Aorta (tissue), 5 donors: ENCODE data around the gene RGS10. TPM values are rescaled to one million over a fixed set of nuclear protein-coding genes. Genes with fewer than 3 reads are reported as not detected.
A peak's percentile ranks its signal among the peaks of the same experiment; 100 is the strongest.
"Not testable (repeated sequence)": the region's sequence is repeated elsewhere in the genome, so short reads cannot be mapped to it uniquely, and the experiment has no call there.

Experiments used
- ATAC-seq: fragments of 200-7000 bp; cut with Tn5 transposase; one replicate; pipeline ENCODE4 v1.9.1; 2022; ENCODE audit warnings: moderate library complexity; ENCODE audit not compliant: low FRiP score
- DNase-seq, 2 donors: peaks; one replicate each; pipeline ENCODE4 v3.0.0-alpha.2; 2020
- H3K27ac ChIP-seq, 2 donors: one replicate each; pipeline ENCODE4 v1.5.1; 2013; ENCODE audit warnings: low read length in 2 of 2, mild to moderate bottlenecking in 2 of 2, moderate library complexity in 2 of 2, control low read depth in 1 of 2, inconsistent platforms in 1 of 2, low read depth in 1 of 2
- H3K27me3 ChIP-seq, 2 donors: one replicate each; pipeline ENCODE4 v1.6.1; 2013; ENCODE audit warnings: control low read depth in 1 of 2, low read length in 1 of 2, mild to moderate bottlenecking in 1 of 2, moderate library complexity in 1 of 2; ENCODE audit not compliant: insufficient read depth in 2 of 2, control insufficient read depth in 1 of 2
- H3K36me3 ChIP-seq, 2 donors: one replicate each; pipeline ENCODE4 v1.6.1; 2013; ENCODE audit warnings: control low read depth in 1 of 2, low read length in 1 of 2, mild to moderate bottlenecking in 1 of 2; ENCODE audit not compliant: insufficient read depth in 2 of 2, control insufficient read depth in 1 of 2
- H3K4me1 ChIP-seq, 2 donors: one replicate each; pipeline ENCODE4 v1.6.1; 2013; ENCODE audit warnings: low read length in 2 of 2, control low read depth in 1 of 2, mild to moderate bottlenecking in 1 of 2, moderate library complexity in 1 of 2; ENCODE audit not compliant: insufficient read depth in 2 of 2, control insufficient read depth in 1 of 2
- H3K4me3 ChIP-seq, 2 donors: one replicate each; pipeline ENCODE4 v1.5.1; 2013; ENCODE audit warnings: low read length in 2 of 2, control low read depth in 1 of 2, mild to moderate bottlenecking in 1 of 2
- H3K9me3 ChIP-seq: one replicate; pipeline ENCODE4 v1.6.1; 2013; ENCODE audit warnings: mild to moderate bottlenecking, low read length; ENCODE audit not compliant: control insufficient read depth
- WGBS, 2 donors: extraction: QIAGEN DNeasy Blood & Tissue Kit; methylation state at CpG; one replicate each; pipeline ENCODE4 v1.1.7; 2013; 5-methylcytosine and 5-hydroxymethylcytosine counted together
- intact Hi-C, 2 donors: fragments of 100-400 bp; cut with DNase I; formaldehyde crosslinking; loops; one replicate each; pipeline versions ENCODE4 v1.14.2 to v1.15.0; 2022
- polyA plus RNA-seq, 2 donors: library from polyadenylated mRNA; stranded (reverse); fragments of 200-250 nt; gene quantifications; one replicate each; pipeline ENCODE4 v1.2.3, GENCODE V29; 2013
- total RNA-seq, 2 donors: library from RNA; stranded (reverse); fragmentation: NEBNext Ultra II Directional; extraction: Animal tissue kit (Norgen Biotek cat#: 25700); gene quantifications; one replicate each; pipeline ENCODE4 v1.2.1, GENCODE V29; 2021
- donor health status: healthy with polysubstance abuse.
- donor health status: Bipolar disorder and iron deficiency.
- donor health status: DM: no; HTN: no; CAD: no.
- donor health status: DM: no; HTN: no; CAD: no.
- donor health status: DM: yes; HTN: yes; CAD: no.

Gene RGS10
- total and polyA plus RNA-seq, 4 donors, result 14.4 to 76.1 (median 39.5) TPM

DNA sequence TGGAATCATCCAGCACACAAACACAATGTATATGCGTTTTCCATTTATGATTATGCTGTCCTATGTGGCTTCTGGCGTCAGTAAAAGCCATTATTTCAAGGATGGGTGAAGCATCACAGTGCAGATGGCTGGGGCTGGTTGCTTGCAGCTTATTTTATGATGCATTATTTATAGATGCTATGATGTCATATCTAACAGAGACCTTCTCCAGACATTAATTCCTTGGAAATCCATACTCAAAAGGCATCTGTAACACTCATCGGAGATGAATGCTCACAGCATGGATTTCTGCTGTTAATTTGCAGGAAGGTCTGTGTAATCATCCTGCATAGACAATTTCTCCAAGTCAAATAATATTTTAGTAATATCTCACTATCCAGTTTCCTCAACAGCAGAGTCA, 7.2 kb downstream of the RGS10 start:
- 79 to 82% methylated on average over 3 of the region's 3 CpGs for WGBS, 2 donors
- no peak overlapping the region for H3K27ac ChIP-seq
- DNase-seq (no peak), ATAC-seq (no peak)
- no peak overlapping the region for H3K4me3 ChIP-seq
- no peaks in the 10 kb centered on the region for H3K27me3 ChIP-seq
- peaks cover 0 to 3% of the 10 kb centered on the region in 2 donors for H3K4me1 ChIP-seq
- H3K36me3 ChIP-seq, result no peaks in the 10 kb centered on the region
- intact Hi-C loops, result no loop called here
- H3K9me3 ChIP-seq, result no peaks in the 10 kb centered on the region

DNA sequence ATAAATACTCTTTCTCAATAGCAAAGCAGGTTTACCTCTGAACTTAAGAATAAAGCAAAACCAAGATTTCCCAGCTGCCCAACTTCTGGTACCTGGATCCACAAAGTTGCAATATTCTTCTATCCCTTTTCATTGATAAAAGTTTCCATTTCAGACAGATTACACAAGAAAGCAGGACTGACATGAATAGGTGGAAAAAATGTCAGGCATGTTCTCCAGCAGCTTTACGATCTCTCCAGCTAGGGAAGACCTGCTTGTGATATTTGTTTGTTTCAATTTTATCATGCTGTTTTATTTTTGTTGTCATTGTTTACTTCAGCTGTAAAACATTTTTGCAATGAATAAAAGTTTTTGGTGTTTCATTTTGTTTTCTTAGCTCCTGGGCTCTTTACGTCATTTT, 9.0 kb downstream of the RGS10 start:
- no peak for ATAC-seq
- Histone ChIP-seq H3K9me3 (no peaks in the 10 kb centered on the region), H3K27me3 (no peaks in the 10 kb centered on the region), H3K36me3 (no peaks in the 10 kb centered on the region), H3K4me1 (peaks cover 0 to 3% of the 10 kb centered on the region in 2 donors), H3K27ac (no peak overlapping the region), H3K4me3 (no peak overlapping the region)
- intact Hi-C loops, result no loop called here
- WGBS, 2 donors, result 95 to 96% methylated on average over 2 of the region's 2 CpGs
- no peak for DNase-seq

DNA sequence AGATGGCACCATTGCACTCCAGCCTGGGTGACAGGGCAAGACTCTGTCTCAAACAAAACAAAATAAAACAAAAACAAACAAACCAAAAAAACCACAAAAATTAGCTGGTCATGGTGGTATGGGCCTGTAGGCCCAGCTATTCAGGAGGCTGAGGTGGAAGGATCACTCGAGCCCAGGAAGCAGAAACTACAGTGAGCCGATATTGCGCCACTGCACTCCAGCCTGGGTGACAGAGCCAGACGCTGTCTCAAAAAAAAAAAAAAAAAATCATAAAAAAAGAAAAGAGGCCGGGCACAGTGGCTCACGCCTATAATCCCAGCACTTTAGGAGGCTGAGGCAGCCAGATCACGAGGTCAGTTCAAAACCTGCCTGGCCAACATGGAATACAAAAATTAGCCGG, 9.7 kb downstream of the RGS10 start:
- H3K4me3 ChIP-seq, H3K27me3 ChIP-seq, H3K4me1 ChIP-seq, H3K9me3 ChIP-seq, H3K27ac ChIP-seq, H3K36me3 ChIP-seq, intact Hi-C loops, ATAC-seq: not testable (repeated sequence)
- DNase-seq, result peak in 1 of 2 donors; percentile 1
- WGBS, 2 donors, result 88 to 93% methylated on average over 8 of the region's 8 CpGs

DNA sequence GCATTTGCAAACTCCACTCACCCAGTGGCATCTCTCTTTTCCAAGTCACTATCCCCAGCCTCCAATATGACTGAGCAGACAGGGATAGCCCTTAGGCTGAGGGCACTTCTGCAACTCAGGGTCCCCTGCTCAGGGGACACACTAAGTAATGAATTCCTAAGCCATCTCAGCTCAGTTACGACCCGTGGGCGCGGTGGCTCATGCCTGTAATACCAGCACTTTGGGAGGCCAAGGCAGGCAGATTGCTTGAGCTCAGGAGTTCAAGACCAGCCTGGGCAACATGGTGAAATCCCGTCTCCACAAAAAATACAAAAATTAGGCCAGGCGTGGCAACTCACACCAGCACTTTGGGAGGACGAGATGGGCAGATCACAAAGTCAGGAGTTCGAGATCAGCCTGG, 10.3 kb downstream of the RGS10 start:
- H3K27me3 ChIP-seq, H3K27ac ChIP-seq, ATAC-seq, intact Hi-C loops, H3K4me1 ChIP-seq, H3K4me3 ChIP-seq, H3K9me3 ChIP-seq, H3K36me3 ChIP-seq: not testable (repeated sequence)
- 89 to 97% methylated on average over 8 of the region's 8 CpGs for WGBS, 2 donors
- DNase-seq, result peak in 1 of 2 donors; percentile 36

DNA sequence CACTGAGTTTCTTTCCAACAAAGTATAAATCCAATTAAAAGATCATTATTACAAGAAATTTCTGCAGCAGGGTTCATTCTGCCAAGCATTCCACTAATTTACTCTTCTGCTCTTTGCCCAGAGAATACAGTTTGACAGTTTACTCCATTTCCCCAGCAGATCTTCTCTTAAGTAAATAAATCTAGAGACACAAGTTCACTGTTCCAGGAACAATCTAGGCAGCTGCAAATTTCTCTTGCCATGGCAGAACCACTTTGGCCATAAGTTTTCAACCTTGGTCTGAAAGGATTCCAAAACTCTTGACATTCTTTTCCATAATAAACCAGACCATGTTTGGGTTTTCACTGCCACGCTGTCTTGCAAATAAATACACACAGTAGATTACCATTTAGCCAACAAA, 11.5 kb downstream of the RGS10 start:
- H3K9me3 ChIP-seq, result no peaks in the 10 kb centered on the region
- H3K4me1 ChIP-seq, result peaks cover 0 to 3% of the 10 kb centered on the region in 2 donors
- no peaks in the 10 kb centered on the region for H3K36me3 ChIP-seq
- H3K4me3 ChIP-seq, result no peak overlapping the region
- WGBS, 2 donors, result 3 to 6% methylated on average over 1 of the region's 1 CpG
- intact Hi-C loops, result no loop called here
- H3K27me3 ChIP-seq, result no peaks in the 10 kb centered on the region
- H3K27ac ChIP-seq, result no peak overlapping the region
- DNase-seq (peak in 1 of 2 donors; percentile 2), ATAC-seq (no peak)

DNA sequence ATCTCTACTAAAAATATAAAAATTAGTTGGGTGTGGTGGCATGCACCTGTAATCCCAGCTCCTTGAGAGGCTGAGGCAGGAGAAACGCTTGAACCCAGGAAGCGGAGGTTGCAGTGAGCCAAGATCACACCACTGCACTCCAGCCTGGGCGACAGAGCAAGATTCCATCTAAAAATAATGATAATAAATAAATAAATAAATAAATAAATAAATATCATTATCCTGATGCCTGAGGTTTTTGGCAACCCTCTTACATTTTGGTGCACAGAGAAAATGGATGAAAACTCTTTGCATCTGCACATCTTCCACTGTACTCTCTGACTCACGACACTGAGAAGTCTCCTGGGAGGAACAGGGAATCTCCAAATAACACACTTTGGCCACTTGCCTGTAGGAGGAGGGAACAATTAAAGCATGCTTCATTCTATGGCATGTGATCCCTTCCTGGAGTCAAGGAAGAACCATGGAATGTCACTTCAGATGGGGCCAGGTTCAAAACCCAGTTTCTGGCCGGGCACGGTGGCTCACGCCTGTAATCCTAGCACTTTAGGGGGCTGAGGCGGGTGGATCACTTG, 13.8 kb downstream of the RGS10 start:
- H3K27ac ChIP-seq, H3K9me3 ChIP-seq, ATAC-seq, intact Hi-C loops, H3K4me1 ChIP-seq, H3K4me3 ChIP-seq, H3K27me3 ChIP-seq, H3K36me3 ChIP-seq: not testable (repeated sequence)
- 78 to 80% methylated on average over 8 of the region's 8 CpGs for WGBS, 2 donors
- DNase-seq, result peak in 1 of 2 donors; percentile 20

DNA sequence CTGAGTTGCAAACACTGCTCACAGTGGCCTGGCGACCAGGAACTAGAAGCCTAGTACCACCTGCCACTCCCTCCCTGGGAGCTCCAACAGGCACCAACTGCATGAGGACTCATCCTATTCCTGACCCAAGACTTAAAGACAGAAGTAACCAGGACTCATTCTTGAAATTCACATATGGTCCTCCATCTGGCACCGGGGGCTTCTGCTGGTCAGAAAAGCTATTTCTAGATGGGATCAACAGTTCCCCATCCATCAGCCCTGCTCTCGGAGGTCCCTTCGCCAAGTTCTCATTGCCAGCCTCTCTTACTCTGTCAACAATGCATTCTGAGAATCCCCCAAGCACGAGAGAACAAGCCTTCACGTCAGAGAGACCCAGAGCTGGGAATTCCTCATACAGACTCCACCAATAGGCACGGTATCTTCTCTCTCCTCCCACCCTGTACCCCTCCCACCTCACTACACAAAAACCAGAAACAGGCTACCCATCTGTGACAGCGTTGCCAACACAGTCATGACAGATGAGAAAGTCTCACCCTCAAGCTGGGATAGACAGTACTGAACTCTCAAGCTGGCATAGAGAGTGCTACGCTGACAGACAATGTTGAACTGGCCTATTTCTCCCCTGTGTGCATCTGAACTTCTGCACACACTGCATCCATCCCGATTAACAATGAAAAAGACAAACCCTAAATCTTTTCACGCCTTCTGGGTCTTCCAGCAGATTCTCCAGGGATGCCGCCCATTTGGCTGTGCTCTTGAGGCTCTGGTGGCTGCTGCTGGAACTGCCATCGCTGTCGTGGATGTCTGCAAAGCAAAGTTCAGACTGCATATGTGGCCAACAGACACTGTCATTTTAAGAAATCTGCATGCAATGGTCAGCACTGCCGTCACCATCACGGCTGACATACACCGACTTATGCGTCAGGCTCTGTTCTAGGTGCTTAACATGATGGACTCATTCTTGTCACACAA, 15.6 kb downstream of the RGS10 start:
- intact Hi-C loops, result no loop called here
- 63 to 71% methylated on average over 18 of the region's 18 CpGs for WGBS, 2 donors
- H3K27ac ChIP-seq, result no peak overlapping the region
- DNase-seq (peak in 1 of 2 donors; percentile 49), ATAC-seq (no peak)
- H3K4me1 ChIP-seq, result peaks cover 0 to 3% of the 10 kb centered on the region in 2 donors
- H3K36me3 ChIP-seq, result no peaks in the 10 kb centered on the region
- no peaks in the 10 kb centered on the region for H3K9me3 ChIP-seq
- H3K27me3 ChIP-seq, result no peaks in the 10 kb centered on the region
- H3K4me3 ChIP-seq, result no peak overlapping the region

DNA sequence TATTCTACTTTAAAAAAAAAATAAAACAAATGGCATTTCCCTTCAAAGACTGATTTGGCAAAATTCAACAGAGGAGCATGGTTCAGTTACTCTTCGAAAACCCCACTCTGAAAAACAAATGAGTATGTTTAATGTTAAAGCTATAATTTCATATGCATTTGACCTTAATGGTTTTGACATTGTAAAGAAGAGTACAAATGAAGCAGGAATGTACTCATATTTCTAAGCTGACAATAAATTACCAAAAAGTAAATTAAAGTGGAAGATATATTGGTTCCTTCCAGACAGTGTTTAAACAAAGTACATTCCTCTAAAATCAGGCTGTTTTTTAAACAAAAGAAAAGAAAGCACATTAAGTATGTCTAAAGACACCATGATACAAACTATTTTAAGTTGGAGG, 16.4 kb downstream of the RGS10 start:
- Histone ChIP-seq H3K4me3 (no peak overlapping the region), H3K36me3 (no peaks in the 10 kb centered on the region), H3K4me1 (peaks cover 0 to 2% of the 10 kb centered on the region in 2 donors), H3K27me3 (no peaks in the 10 kb centered on the region), H3K9me3 (no peaks in the 10 kb centered on the region), H3K27ac (no peak overlapping the region)
- ATAC-seq, result no peak
- DNase-seq, result no peak
- WGBS, 2 donors, result 17 to 22% methylated on average over 1 of the region's 1 CpG
- intact Hi-C loops, result no loop called here

DNA sequence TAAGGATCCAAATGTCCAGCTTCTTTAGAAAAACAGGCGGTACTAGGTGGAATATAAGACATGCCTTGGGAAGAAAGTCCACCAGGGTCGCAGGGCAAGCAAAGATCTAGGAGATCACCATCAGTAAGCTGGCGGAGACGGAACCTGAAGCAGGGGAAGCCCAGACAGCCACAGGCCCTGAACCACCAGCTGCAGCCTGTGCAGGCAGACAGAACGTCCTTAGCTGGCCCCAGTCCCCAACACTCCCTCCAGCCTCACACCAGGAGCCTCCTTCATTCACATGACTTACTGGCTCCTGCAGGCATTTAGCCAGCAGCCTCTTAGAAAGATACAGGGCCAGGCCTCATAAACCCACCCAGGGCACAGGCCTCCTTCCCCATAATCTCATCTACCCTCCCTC, 17.4 kb downstream of the RGS10 start:
- no peaks in the 10 kb centered on the region for H3K4me1 ChIP-seq
- no peak for ATAC-seq
- DNase-seq, result peak in 1 of 2 donors; percentile 40
- intact Hi-C loops, result no loop called here
- no peaks in the 10 kb centered on the region for H3K9me3 ChIP-seq
- H3K27me3 ChIP-seq, result no peaks in the 10 kb centered on the region
- no peaks in the 10 kb centered on the region for H3K36me3 ChIP-seq
- WGBS, 2 donors, result 91 to 93% methylated on average over 5 of the region's 5 CpGs
- H3K4me3 ChIP-seq, result no peak overlapping the region
- no peak overlapping the region for H3K27ac ChIP-seq
